ENCODE measurements around the gene PHLPP1.

- no peak for TF ChIP-seq CTCF (conservative IDR thresholded peaks at IDR 0.05; ENCODE audit: low read length)
- no peak for TF ChIP-seq EZH2phosphoT487 (IDR thresholded peaks at IDR 0.05; ENCODE audit: borderline replicate concordance, low read depth, low read length)
Observed at GRCh38 chr18:62832282-62832681, 116.9 kb downstream of the PHLPP1 start.

Measured in OCI-LY7 (cell line).